ENCODE measurements around the gene LMNTD2. TPM values are rescaled to one million over a fixed set of nuclear protein-coding genes. Genes with fewer than 3 reads are reported as not detected.
A peak's percentile ranks its signal among the peaks of the same experiment; 100 is the strongest.

Gene LMNTD2
- total RNA-seq, 1 donor from 2014 or later: 0.40 TPM

DNA sequence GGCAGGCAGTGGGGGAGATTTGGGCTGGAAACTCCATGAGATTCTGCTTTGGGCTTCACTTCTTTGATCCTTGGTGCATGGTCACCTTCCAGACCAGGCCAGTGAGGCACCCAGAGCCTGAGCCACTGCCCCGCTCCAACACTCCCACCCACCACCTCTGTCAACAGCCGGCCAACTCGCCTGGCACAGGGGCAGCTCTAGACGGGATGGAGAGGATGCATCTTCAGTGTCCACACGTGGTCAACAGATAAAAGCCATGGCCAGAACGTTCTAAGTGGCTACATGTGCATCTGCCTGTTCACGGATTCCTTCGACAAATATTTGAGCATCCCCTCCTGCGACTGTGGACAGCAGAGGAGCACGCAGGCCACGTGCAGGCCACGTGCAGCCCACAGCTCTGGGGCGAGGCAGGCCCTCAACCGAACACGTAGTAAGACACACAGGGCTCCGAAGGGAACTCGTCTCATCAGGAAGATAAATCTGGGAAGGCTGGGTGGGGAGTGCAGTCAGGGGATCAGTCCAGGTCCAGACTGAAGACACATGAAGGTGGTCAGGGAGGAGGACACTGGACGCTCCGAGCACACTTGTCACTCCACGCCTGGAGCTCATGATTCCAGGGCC lies 22.0 kb downstream of the LMNTD2 start:
- intact Hi-C loops (cut with DNase I): no loop called here
- no peak for DNase-seq (ENCODE audit: low spot score)

DNA sequence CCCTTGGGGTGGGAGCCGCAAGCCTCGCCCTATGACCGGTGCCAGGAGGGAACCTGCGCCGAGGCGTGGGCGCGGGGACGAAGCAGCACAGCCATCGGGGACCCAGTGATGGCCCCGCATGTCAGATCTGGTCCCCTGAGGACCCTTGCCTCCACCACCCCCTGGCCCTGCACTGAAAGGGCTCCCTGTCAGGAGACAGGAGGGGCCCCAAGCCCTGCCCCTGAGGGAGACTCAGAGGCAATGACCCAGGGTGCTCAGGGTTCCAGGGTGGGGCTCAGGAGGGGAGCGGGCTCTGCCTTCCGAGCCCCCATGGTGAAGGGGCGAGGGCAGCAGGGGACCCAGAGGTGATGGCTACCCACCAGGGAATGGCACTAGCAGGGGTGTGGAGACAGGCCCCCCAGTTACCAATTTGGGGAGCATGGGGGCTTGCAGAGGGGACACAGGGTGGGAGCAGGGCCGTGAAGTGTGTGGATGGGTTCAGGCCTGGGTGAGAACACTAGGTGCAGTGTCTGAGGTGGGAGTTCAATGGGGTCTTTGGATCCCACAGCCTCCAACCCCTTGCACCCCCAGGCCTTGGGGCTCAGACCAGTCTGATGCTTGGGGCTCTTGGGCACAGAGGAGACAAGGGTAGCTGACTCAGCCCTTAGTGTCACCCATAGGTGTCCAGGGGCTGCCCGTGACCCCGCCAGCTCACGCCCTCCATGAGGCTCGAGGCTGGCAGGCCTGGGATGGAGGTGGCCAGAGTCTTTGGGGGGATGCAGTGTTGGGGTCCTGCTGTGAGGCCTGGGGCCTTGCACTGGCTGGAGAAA lies 22.7 kb downstream of the LMNTD2 start:
- intact Hi-C loops (cut with DNase I): no loop called here
- DNase-seq (ENCODE audit: low spot score): no peak

DNA sequence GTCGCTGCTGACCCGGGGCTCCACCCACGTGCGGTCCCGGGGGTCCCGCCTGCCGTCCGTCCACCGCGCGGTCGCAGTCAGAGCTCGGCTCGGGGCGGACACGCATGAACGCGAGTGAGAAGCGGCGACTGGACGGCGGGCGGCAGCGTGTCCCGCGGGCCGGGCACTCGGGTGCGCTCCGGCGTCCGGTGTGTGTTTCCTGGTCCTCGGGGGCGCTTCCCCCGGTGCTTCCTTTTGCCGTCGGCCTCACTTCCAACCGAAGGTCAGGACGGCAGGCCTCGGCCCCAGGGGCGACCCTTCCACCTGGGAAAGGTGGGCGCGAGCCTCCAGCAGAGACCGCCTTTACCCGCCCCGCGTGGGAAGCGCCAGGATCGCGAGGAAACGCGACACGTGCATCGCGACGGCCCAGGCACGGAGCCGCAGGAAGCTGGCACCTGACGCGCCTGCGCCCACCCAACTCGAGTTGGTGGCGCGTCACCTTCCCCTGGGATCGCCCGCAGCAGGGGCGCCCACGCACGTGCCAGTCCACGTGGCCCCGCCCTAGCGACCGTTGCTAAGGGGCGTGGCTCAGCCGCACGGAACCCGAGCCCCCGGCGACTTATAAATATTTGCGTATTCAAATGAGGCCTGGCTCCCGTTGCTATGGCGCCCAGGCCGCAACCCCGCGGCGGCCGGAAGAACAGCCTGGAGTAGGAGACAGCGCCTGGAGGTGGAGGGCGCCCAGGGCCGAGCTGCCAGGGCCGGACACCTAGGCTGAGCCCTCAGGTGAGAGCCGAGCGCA lies 23.5 kb downstream of the LMNTD2 start, which contains the start of gene LRRC56:
Gene LRRC56 (plus strand): TSS at position 687 of the 781 bp plus-strand sequence. CDS start 3,158 bp downstream, outside the sequence.
- intact Hi-C loops (cut with DNase I): no loop called here
- DNase-seq (ENCODE audit: low spot score): peak; percentile 83

DNA sequence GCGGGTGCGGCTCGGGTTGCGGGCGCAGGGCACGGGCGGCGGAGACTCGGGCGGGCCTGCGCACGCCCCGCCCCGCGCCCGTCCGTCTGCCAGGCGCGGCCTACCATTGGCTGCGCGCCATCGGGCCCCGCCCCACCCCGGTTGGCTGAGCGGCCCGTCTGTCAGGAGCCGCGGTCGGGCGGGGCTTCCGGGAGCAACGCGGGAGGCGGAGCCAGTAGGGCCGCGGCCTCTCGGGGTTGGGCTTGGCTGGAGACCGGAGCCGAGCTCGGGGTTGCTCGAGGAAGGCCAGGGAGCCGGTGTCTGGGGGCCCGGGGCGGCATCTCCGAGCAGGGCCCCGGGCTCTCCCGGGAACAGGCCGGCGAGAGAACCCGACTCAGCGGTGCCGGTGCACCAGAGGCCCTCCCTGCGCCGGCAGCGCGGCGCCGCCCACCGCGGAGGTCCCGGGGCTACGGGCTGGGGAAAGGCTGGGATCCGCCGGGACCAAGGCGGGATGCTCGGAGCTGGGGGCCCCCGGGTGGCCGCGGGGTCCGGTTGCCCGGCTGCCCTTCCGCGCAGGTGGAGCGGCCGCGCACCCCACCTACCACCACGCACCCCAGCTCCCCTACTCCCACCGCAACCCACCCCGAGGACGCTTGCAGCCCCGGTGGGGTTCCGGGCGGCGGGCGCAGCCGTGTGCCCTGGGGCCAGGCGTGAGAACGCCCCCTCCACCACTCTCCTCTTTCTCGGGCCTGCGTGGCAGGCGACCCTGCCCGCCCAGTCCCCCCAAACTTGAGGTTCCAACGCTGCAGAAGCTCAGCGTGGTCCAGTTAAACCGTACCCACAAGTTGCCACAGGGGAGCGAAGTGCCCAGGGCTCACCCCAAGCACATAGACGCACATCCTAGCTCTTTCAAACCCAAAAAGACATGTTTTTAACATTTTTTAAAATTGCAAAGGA lies 24.8 kb downstream of the LMNTD2 start, which contains the start of gene HRAS:
Gene HRAS (minus strand): TSS at position 58 of the 936 bp plus-strand sequence.
- intact Hi-C loops (cut with DNase I): loop anchor here (1.0 kb wide), 1 partner anchor 41 kb away; the partner anchor contains the start of gene PHRF1
- DNase-seq (ENCODE audit: low spot score): peak; percentile 97

DNA sequence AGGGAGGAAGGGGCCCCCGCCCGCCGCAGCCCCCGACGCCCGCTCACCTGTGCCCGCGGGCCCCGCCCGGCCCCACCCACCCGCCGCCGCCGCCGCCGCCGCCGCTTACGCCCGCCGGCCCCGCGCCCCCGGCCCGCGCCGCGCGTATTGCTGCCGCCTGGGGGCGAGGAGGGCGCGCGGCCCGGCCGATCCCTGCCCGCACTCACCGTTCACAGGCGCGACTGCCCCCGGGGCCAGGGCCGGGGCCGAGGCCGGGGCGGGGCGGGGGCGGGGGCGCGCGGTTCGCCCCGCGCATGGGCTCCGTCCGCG lies 25.4 kb downstream of the LMNTD2 start:
- no peak for DNase-seq (ENCODE audit: low spot score)
- intact Hi-C loops (cut with DNase I): loop anchor here (1.0 kb wide), 1 partner anchor 41 kb away; the partner anchor contains the start of gene PHRF1

DNA sequence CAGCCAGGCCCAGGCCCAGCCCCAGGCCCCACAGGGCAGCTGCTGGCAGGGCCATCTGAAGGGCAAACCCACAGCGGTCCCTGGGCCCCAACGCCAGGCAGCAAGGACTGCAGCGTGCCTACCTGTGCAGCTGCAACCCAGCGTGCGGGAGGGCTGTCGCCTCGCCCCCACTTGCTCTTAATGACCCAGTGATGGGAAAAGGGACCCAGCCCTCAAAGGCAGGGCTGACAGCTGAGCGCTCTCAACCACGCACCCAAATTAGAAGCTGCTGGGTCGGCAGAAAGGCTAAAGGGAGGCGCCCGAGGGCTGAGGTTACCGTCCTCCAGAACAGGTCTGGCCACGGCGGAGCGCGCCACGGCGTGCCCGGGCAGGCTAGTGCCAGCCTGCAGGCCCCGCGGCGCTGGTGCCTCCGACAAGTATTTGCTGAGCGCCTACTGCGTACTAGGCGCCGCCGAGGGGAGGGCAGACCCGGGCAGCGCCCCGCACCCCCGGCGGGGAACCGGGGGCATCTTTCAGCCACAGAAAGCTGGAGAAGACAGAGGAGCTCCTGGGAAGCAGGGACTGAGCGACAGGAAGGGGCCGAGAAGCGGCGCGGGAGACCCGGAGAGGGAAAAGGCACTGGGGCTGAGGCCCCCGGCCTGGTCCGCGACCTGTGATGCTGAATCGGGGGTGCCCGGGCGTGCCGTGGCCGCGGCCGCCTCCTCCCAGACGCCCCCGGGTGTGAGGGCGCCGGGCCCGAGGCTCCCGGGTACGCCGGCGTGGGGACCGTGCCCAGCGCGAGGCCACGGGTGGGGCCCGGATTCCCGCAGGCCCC lies 25.9 kb downstream of the LMNTD2 start:
- intact Hi-C loops (cut with DNase I): loop anchor here (1.0 kb wide), 1 partner anchor 42 kb away; the partner anchor contains the start of gene PHRF1
- DNase-seq (ENCODE audit: low spot score): no peak

DNA sequence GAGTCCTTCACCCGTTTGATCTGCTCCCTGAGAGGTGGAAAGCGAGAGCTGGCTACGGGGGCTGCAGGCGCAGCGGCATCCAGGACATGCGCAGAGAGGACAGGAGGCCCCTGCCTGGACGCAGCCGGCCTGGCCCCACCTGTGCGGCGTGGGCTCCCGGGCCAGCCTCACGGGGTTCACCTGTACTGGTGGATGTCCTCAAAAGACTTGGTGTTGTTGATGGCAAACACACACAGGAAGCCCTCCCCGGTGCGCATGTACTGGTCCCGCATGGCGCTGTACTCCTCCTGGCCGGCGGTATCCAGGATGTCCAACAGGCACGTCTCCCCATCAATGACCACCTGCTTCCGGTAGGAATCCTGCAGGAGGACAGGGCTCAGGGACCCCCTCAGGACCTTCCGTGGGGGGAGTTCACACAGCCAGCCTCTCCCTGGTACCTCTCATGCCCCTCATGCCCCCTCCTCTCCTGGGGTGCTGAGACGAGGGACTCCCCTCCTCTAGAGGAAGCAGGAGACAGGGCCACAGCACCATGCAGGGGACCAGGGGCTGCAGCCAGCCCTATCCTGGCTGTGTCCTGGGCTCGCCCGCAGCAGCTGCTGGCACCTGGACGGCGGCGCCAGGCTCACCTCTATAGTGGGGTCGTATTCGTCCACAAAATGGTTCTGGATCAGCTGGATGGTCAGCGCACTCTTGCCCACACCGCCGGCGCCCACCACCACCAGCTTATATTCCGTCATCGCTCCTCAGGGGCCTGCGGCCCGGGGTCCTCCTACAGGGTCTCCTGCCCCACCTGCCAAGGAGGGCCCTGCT lies 26.7 kb downstream of the LMNTD2 start:
- intact Hi-C loops (cut with DNase I): no loop called here
- no peak for DNase-seq (ENCODE audit: low spot score)

DNA sequence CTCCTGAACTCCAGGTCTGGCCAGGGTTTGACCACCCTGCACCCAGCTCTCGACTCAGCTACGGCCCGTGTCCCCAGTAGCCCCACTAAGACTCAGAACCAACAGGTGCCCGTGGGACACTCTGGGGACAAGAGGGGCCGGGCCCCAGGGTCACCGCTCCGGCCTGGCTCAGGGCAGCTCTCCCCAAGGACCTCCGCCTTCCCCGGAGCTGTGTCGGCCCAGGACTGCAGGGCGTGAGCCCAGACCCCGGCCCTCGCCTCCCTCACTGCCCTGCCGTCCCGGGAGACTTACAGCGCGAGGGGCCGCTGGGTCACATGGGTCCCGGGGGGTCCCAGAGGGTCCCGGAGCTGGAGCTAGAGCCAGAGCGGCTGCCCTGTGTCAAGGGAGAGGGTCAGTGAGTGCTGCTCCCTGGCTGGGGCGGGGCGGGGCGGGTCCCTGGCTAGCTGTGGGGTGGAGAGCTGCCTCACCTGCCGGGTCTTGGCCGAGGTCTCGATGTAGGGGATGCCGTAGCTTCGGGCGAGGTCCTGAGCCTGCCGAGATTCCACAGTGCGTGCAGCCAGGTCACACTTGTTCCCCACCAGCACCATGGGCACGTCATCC lies 27.5 kb downstream of the LMNTD2 start:
- intact Hi-C loops (cut with DNase I): no loop called here
- DNase-seq (ENCODE audit: low spot score): no peak

DNA sequence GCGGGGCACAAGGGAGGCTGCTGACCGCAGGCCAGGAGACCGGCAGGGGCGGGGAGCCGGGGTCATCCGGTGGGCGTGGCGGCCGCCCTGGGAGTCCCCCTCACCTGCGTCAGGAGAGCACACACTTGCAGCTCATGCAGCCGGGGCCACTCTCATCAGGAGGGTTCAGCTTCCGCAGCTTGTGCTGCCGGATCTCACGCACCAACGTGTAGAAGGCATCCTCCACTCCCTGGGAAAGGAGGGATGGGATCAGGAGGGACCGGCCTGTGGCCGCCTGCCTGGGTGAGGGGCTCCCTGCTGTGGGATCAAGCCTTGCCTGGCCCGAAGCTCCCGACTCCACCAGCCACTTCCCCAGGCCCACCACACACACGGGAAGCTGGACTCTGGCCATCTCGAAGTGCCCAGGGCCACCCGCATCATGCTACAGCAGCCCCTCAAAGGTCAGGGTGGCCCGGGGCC lies 28.0 kb downstream of the LMNTD2 start:
- no peak for DNase-seq (ENCODE audit: low spot score)
- intact Hi-C loops (cut with DNase I): no loop called here

DNA sequence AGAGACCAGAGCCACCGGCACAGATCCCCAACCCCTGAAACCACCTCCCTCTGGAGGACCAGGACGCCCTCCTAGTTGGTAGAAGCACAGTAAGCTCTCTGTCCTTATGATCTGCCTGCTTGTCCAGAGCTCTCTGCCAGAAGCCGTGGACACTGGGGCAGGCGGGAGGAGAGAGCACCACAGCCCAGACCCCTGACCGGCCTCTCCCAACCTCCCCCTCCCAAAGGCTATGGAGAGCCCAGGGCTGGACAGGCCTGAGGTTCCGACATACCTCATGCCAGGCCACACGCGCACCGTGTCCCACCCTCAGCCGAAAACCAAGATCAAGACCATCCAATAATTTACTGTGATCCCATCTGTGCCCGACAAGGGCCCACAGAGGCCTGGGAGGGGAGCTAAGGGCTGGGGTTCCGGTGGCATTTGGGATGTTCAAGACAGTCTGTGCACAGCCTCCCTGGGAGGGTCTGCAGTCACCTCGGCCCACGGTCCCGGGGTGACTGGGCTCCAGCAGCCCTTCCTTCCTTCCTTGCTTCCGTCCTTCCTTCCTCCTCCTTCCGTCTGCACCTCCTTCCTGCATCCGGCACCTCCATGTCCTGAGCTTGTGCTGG lies 28.5 kb downstream of the LMNTD2 start:
- intact Hi-C loops (cut with DNase I): no loop called here

DNA sequence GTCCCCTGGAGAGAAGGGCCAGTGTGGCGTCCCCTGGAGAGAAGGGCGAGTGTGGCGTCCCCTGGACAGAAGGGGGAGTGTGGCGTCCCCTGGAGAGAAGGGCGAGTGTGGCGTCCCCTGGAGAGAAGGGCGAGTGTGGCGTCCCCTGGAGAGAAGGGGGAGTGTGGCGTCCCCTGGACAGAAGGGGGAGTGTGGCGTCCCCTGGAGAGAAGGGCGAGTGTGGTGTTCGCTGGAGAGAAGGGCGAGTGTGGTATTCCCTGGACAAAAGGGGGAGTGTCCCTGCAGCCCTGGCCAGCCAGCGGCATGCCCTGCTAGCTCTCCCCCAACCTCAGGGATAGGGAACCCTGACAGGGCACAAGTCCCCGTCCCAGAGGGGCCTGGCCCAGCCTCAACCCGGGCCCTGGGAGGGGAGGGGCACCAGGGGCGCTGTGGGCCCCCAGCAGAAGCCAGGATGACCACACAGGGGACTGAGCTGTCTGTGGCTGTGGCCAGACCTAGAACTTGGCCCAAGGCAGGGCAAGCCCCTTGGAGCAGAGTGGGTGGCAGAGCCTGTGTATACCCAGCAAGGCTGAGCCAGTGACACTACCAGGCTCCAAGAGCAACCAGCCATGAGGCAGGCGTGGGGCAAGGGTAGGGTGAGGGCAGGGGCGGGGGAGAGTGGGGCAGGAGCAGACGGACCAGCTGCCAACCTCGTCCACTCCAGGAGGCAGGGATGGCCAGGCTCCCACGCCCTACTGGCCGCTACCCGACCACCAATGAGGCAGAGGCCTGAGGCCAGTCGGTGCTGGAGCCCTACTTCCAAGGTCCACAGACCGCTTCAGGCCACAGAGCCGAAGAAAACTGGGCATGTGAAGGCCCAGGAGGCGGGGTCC lies 29.3 kb downstream of the LMNTD2 start:
- DNase-seq (ENCODE audit: low spot score): no peak
- intact Hi-C loops (cut with DNase I): no loop called here

More for the DNA sequence above, 28.5 kb downstream of the LMNTD2 start:
- DNase-seq (ENCODE audit: low spot score): no peak

DNA sequence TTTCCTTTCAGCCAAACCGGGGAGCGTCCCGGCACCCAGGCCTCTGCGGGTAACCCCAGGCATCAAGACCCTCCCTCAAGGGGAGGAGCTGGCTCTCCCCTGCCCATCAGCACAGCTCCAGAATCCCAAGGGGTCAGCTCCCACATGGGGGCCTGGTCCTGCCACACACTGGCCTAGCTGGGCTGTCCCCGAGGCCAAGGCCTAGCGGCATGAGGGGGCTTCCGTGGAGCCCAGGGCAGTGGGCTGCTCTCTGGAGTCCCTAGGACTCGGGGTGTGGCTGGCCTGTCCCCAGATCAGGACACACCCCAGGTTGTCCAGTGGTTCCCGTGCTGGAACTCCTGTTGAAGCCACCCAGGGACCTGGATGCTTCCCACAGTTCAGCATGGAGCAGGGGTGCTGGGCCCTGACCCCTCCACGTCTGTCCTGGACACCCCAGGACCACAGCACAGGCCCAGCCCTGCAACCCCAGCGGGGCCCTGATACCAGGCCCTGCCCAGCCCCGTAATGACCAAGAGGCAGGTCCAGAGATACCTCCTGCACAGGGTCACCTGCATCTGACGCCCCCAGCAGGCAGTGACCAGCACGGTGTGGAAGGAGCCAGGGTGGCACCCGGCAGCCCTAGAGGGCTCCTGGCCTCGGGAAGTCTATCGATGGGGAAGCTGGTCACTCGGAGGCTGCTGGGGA lies 30.7 kb downstream of the LMNTD2 start:
- intact Hi-C loops (cut with DNase I): no loop called here
- no peak for DNase-seq (ENCODE audit: low spot score)

DNA sequence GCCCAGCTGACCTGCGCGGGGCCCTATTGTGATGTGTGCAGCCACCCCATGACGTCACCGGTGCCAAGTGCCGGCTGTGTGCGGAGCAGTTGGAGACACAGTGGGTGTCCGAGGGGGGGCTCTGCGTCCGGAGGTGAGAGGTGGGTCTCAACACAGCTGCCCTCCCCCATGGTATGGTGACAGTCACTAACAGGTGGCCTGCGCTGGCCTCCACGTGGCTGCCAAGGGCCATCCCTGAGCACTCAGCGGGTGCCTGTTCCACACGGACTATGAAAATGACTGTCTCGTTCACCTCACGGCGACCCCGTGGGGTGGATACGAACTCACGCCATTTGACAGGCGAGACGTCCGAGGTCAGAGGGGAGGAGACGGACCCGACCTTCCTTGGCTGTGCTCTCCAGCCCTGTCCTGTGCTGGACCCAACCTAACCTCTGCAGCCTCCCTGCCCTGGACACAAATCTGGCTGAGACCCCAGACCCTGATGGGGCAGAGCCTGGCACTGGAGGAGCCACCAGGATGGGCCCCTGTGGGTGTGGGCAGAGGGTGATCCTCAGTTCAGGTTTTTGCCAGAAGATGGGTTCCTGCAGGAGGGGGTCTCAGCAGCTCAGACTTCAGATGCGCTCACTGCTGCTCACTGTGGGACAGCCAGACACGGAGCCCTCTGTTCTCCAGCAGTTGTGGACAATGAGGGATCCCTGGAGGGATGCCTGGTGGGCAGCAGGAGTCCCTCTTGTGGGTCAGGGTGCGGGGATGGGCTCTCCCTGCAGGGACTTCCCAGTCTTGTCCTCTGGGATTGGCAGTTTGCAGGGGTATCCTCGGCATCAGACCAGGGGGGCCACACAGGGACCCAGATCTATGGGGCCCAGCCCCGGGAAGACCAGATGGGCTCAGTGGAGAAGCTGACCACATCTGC lies 31.5 kb downstream of the LMNTD2 start:
- intact Hi-C loops (cut with DNase I): no loop called here
- no peak for DNase-seq (ENCODE audit: low spot score)

DNA sequence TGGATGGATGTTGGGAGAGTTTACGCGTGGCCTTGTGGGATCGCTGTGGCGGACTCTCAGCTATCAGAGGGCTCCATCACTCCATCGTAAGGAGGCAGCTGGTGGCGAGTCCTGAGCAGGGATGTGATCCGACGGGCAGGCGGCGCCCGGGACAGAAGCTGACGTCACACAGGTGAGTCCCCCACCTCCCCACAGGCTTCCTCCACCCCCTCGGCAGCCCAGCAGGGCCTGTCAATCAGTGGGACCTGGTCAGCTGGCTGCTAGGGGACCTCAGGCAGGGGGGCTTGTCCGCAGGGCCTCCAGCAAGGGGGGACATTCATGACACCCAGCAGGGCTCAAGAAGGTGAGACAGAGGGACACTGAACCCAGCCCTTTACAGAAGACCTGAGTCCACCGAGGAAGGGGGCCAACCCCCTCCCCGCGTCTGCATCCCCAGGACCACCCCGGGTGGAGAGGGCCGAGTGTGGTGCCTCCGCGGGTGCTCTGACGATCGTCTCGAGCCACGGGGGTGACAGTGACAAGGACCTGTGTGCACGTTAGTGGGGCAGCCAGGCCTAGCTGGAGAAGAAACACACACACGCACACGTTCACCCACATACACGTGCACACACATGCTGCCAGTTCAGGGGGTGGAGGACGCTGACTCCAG lies 32.2 kb downstream of the LMNTD2 start:
- no peak for DNase-seq (ENCODE audit: low spot score)
- intact Hi-C loops (cut with DNase I): no loop called here

Measured in cardiac septum (tissue), 1 donor.